Measurements from ENCODE around the gene RTRAF.

The RTRAF gene

GRCh38 chr14:52051251-52051650 is 61.9 kb downstream of the RTRAF start:
- TF ChIP-seq, protein P1, sequence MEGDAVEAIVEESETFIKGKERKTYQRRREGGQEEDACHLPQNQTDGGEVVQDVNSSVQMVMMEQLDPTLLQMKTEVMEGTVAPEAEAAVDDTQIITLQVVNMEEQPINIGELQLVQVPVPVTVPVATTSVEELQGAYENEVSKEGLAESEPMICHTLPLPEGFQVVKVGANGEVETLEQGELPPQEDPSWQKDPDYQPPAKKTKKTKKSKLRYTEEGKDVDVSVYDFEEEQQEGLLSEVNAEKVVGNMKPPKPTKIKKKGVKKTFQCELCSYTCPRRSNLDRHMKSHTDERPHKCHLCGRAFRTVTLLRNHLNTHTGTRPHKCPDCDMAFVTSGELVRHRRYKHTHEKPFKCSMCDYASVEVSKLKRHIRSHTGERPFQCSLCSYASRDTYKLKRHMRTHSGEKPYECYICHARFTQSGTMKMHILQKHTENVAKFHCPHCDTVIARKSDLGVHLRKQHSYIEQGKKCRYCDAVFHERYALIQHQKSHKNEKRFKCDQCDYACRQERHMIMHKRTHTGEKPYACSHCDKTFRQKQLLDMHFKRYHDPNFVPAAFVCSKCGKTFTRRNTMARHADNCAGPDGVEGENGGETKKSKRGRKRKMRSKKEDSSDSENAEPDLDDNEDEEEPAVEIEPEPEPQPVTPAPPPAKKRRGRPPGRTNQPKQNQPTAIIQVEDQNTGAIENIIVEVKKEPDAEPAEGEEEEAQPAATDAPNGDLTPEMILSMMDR (IDR thresholded peaks at IDR 0.05): no peak
- no peaks in the 10 kb centered on the region for H3K27me3 ChIP-seq (ENCODE audit: control insufficient read depth, insufficient read depth, low read length)
- no peaks in the 10 kb centered on the region for H3K9me3 ChIP-seq (ENCODE audit: control insufficient read depth, low read length)
- H3K9ac ChIP-seq: no peak overlapping the region
- no peak overlapping the region for H3K27ac ChIP-seq
- H3K4me1 ChIP-seq: peaks cover 16% of the 10 kb centered on the region
- no peak overlapping the region for H3K4me3 ChIP-seq (ENCODE audit: low read depth, low read length)
- peak overlapping the region; percentile 27 for H3K4me2 ChIP-seq (ENCODE audit: low read length)
- H3K79me2 ChIP-seq: peaks cover 7% of the 10 kb centered on the region
- H3K36me3 ChIP-seq (ENCODE audit: control insufficient read depth, insufficient read depth, low read length): no peaks in the 10 kb centered on the region
- H2AFZ ChIP-seq: no peak overlapping the region

- Histone ChIP-seq H3K27ac (peak overlapping the region; percentile 32), H3K4me1 (peaks cover 16% of the 10 kb centered on the region), H2AFZ (no peak overlapping the region), H3K27me3 (ENCODE audit: control insufficient read depth, insufficient read depth, low read length) (no peaks in the 10 kb centered on the region), H3K4me2 (ENCODE audit: low read length) (no peak overlapping the region), H3K36me3 (ENCODE audit: control insufficient read depth, insufficient read depth, low read length) (no peaks in the 10 kb centered on the region), H3K4me3 (ENCODE audit: low read depth, low read length) (no peak overlapping the region), H3K9ac (no peak overlapping the region), H3K79me2 (peaks cover 7% of the 10 kb centered on the region), H3K9me3 (ENCODE audit: control insufficient read depth, low read length) (no peaks in the 10 kb centered on the region)
- TF ChIP-seq, protein P1 (IDR thresholded peaks at IDR 0.05): no peak
Measured at GRCh38 chr14:52051871-52052270, 62.5 kb downstream of the RTRAF start.

GRCh38 chr14:52052288-52052943 is 63.1 kb downstream of the RTRAF start:
- peak overlapping the region; percentile 28 for H3K4me2 ChIP-seq (ENCODE audit: low read length)
- no peak overlapping the region for H3K9ac ChIP-seq
- peaks cover 16% of the 10 kb centered on the region for H3K4me1 ChIP-seq
- TF ChIP-seq, protein P1 (IDR thresholded peaks at IDR 0.05): no peak
- peaks cover 7% of the 10 kb centered on the region for H3K79me2 ChIP-seq
- no peaks in the 10 kb centered on the region for H3K27me3 ChIP-seq (ENCODE audit: control insufficient read depth, insufficient read depth, low read length)
- peak overlapping the region; percentile 5 for H3K27ac ChIP-seq
- no peaks in the 10 kb centered on the region for H3K36me3 ChIP-seq (ENCODE audit: control insufficient read depth, insufficient read depth, low read length)
- no peaks in the 10 kb centered on the region for H3K9me3 ChIP-seq (ENCODE audit: control insufficient read depth, low read length)
- H2AFZ ChIP-seq: no peak overlapping the region
- H3K4me3 ChIP-seq (ENCODE audit: low read depth, low read length): no peak overlapping the region

GRCh38 chr14:52053044-52053443 is 63.7 kb downstream of the RTRAF start:
- H3K36me3 ChIP-seq (ENCODE audit: control insufficient read depth, insufficient read depth, low read length): no peaks in the 10 kb centered on the region
- H2AFZ ChIP-seq: no peak overlapping the region
- TF ChIP-seq, protein P1 (IDR thresholded peaks at IDR 0.05): no peak
- H3K4me3 ChIP-seq (ENCODE audit: low read depth, low read length): no peak overlapping the region
- H3K4me1 ChIP-seq: peaks cover 16% of the 10 kb centered on the region
- H3K27me3 ChIP-seq (ENCODE audit: control insufficient read depth, insufficient read depth, low read length): no peaks in the 10 kb centered on the region
- H3K27ac ChIP-seq: peak overlapping the region; percentile 25
- H3K9me3 ChIP-seq (ENCODE audit: control insufficient read depth, low read length): no peaks in the 10 kb centered on the region
- peaks cover 7% of the 10 kb centered on the region for H3K79me2 ChIP-seq
- no peak overlapping the region for H3K4me2 ChIP-seq (ENCODE audit: low read length)
- no peak overlapping the region for H3K9ac ChIP-seq

DNA sequence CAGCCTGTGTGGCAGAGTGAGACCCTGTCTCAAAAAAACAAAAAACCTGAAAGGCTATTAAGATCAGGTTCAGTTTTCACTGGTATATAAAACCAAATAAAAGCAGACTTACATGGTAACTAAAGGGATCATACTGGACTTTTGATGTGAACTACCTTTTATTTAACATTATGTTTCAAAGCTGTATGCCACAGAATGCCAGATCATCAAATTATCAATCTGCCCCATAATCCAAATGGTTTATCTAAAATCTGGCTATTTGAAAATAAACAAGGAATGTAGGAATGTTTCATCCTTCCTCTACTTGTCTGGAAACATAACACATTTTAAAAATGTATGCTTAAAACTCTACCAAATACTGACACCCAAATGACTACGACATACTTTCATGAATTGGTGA is 65.3 kb downstream of the RTRAF start:
- Histone ChIP-seq H3K4me2 (ENCODE audit: low read length) (no peak overlapping the region), H3K79me2 (peaks cover 7% of the 10 kb centered on the region), H3K4me3 (ENCODE audit: low read depth, low read length) (no peak overlapping the region), H3K27ac (no peak overlapping the region), H3K9ac (no peak overlapping the region), H2AFZ (no peak overlapping the region), H3K27me3 (ENCODE audit: control insufficient read depth, insufficient read depth, low read length) (no peaks in the 10 kb centered on the region), H3K9me3 (ENCODE audit: control insufficient read depth, low read length) (no peaks in the 10 kb centered on the region), H3K4me1 (peaks cover 16% of the 10 kb centered on the region), H3K36me3 (ENCODE audit: control insufficient read depth, insufficient read depth, low read length) (no peaks in the 10 kb centered on the region)
- TF ChIP-seq, protein P1 (IDR thresholded peaks at IDR 0.05): no peak
